ENCODE data around the gene C4orf33.

The C4orf33 gene

DNA sequence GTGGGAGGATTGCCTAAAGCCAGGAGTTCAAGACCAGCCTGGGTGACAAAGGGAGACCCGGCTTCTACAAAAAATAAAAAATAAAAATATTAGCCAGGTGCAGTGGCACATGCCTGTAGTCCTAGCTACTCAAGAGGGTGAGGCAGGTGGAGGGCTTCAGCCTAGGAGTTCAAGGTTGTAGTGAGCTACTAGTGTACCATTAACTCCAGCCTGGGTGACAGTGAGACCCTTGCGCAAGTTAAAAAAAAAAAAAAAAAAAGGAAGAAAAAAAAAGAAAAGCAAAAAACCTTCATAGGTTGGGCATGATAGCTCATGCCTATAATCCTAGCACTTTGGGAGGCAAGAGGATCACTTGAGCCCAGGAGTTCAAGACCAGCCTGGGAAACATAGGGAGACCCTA lies 8.4 kb upstream of the C4orf33 start:
- FAIRE-seq, result no peak

DNA sequence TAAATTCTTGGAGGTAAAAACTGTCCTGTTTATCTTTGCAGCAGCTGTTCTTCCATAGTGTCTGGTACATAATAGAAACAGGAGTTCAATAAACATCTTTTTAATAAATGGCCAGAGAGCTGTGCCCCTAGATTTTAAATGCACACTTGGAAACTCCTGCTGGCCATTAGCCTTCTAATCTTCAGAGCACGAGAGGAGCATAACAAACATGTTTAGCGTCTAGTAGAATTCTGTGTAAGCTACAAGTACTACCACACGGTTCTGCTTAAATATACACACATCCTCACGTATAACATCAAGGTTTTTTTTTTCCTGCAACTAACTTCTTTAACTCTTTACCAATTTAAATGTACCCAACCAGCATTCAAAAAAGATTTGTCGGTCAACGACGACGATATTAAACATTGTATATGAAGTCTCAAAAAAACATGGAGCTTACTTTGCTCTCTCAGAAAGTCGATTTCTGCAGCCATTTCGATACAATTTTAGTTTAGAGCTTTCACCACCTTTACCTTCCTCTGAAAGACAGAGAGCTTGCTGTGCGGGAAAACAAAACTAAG lies 3.2 kb upstream of the C4orf33 start:
- DNase-seq (ENCODE audit: insufficient read length, low spot score) (no peak), FAIRE-seq (no peak)
- no peak for TF ChIP-seq POLR2A (IDR thresholded peaks at IDR 0.05; ENCODE audit: low read depth, low read length)
- TF ChIP-seq SPI1 (IDR thresholded peaks at IDR 0.05; ENCODE audit: low read depth, low read length), result no peak
- TF ChIP-seq TAF1 (IDR thresholded peaks at IDR 0.05; ENCODE audit: low read depth, low read length), result no peak
- no peak for TF ChIP-seq PAX5 (IDR thresholded peaks at IDR 0.05; ENCODE audit: insufficient read depth, low read length, severe bottlenecking)
- no peak for TF ChIP-seq POU2F2 (IDR thresholded peaks at IDR 0.05; ENCODE audit: low read depth, low read length)
- TF ChIP-seq POLR2AphosphoS5 (IDR thresholded peaks at IDR 0.05; ENCODE audit: low read depth, low read length), result no peak

More for the DNA sequence above, 8.4 kb upstream of the C4orf33 start:
- TF ChIP-seq POLR2AphosphoS5 (IDR thresholded peaks at IDR 0.05; ENCODE audit: low read depth, low read length) (no peak), POLR2A (IDR thresholded peaks at IDR 0.05; ENCODE audit: low read depth, low read length) (no peak), SPI1 (IDR thresholded peaks at IDR 0.05; ENCODE audit: low read depth, low read length) (no peak), POU2F2 (IDR thresholded peaks at IDR 0.05; ENCODE audit: low read depth, low read length) (no peak), PAX5 (IDR thresholded peaks at IDR 0.05; ENCODE audit: insufficient read depth, low read length, severe bottlenecking) (no peak), TAF1 (IDR thresholded peaks at IDR 0.05; ENCODE audit: low read depth, low read length) (no peak)
- no peak for DNase-seq (ENCODE audit: insufficient read length, low spot score)

DNA sequence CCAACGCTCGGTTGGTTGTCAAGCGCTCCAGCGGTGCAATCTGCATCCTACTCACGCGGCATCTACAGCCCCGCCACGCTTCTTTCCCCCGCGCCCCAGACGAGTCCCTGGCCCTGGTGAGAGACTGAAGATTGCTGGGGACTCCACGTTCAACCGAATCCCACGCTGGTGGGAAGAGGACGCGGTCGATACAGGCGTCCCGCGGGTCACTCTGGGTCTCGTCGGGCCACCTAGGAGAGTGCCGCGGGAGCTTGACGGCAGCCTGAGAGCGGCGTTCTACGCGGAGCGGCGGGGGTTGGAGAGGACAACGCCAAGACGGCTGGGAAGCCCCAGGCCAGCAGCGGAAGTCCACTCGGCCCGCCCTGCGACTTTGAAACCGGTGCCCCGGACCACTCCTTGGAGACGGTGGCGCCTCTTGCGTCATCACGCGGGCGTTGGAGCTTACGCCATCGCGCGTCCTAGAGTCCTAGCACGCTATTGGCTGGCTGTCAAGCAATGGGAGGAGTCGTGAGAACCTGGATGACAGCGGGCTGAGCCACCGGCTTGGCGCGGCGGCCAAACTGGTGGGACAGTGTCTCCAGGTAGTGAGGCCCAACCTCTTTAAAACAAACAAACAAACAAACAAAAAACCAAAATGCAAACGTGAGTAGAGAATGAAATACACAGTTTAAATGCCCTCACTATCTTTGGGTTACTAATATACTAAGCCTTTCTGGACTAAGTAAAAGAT lies 2.6 kb upstream of the C4orf33 start, which contains the start of gene SCLT1:
TSS of gene SCLT1 (minus strand) at position 349 of the 730 bp plus-strand sequence. CDS start 436 bp downstream, outside the sequence.
- TF ChIP-seq SPI1 (IDR thresholded peaks at IDR 0.05; ENCODE audit: low read depth, low read length) (peak; percentile 70), PAX5 (IDR thresholded peaks at IDR 0.05; ENCODE audit: insufficient read depth, low read length, severe bottlenecking) (peak; percentile 3), POLR2A (IDR thresholded peaks at IDR 0.05; ENCODE audit: low read depth, low read length) (peak; percentile 92), POLR2AphosphoS5 (IDR thresholded peaks at IDR 0.05; ENCODE audit: low read depth, low read length) (peak; percentile 94), POU2F2 (IDR thresholded peaks at IDR 0.05; ENCODE audit: low read depth, low read length) (0 out of 2 replicates have a peak, but pooled peaks have one; percentile 56), TAF1 (IDR thresholded peaks at IDR 0.05; ENCODE audit: low read depth, low read length) (peak; percentile 80)
- FAIRE-seq (peak; percentile 99), DNase-seq (ENCODE audit: insufficient read length, low spot score) (peak; percentile 56)

DNA sequence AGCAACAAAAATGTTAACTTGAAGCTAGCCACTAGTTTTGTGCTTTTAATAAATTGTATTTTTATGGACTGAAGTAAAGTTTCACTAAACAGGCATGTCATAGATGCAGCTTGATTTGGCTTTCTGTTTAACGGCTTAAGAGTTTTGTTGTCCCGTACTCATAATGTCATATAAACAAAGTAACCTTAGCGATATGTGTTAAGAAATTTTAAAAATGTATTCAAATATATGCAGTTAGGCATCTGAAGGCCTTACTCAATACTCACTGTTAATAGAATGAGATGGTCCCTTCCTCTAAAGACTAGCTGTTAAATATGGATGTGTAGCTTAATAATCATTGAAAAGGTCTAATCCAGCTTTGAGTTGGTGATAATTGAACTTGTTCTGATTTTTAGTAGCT lies 1.6 kb upstream of the C4orf33 start:
- no peak for DNase-seq (ENCODE audit: insufficient read length, low spot score)
- TF ChIP-seq POU2F2 (IDR thresholded peaks at IDR 0.05; ENCODE audit: low read depth, low read length) (no peak), TAF1 (IDR thresholded peaks at IDR 0.05; ENCODE audit: low read depth, low read length) (no peak), POLR2AphosphoS5 (IDR thresholded peaks at IDR 0.05; ENCODE audit: low read depth, low read length) (no peak), POLR2A (IDR thresholded peaks at IDR 0.05; ENCODE audit: low read depth, low read length) (no peak), PAX5 (IDR thresholded peaks at IDR 0.05; ENCODE audit: insufficient read depth, low read length, severe bottlenecking) (no peak), SPI1 (IDR thresholded peaks at IDR 0.05; ENCODE audit: low read depth, low read length) (no peak)
- no peak for FAIRE-seq

DNA sequence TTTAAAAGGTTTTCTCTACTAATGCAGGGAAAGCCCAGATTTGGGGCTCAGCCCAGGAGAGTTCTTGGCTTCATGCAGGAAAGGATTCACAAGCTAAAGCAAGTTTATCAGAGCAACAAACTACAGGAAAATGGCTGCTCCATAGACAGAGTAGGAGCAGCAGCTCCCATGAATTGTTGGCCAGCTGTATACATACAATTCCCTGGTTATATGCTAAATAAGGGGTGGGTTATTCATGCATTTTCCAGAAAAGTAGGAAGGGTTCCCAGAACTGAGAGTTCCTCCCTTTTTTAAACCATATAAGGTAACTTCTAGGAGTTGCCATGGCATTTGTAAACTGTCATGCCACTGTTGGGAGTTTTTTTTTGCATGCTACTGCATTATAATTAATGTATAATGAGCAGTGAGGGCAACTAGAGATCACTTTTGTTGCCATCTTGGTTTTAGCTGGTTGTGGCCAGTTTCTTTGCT lies 2.6 kb downstream of the C4orf33 start:
- no peak for TF ChIP-seq SPI1 (IDR thresholded peaks at IDR 0.05; ENCODE audit: low read depth, low read length)
- no peak for TF ChIP-seq TAF1 (IDR thresholded peaks at IDR 0.05; ENCODE audit: low read depth, low read length)
- no peak for TF ChIP-seq POU2F2 (IDR thresholded peaks at IDR 0.05; ENCODE audit: low read depth, low read length)
- TF ChIP-seq POLR2A (IDR thresholded peaks at IDR 0.05; ENCODE audit: low read depth, low read length), result no peak
- TF ChIP-seq PAX5 (IDR thresholded peaks at IDR 0.05; ENCODE audit: insufficient read depth, low read length, severe bottlenecking), result no peak
- TF ChIP-seq POLR2AphosphoS5 (IDR thresholded peaks at IDR 0.05; ENCODE audit: low read depth, low read length), result no peak
- no peak for FAIRE-seq
- no peak for DNase-seq (ENCODE audit: insufficient read length, low spot score)

DNA sequence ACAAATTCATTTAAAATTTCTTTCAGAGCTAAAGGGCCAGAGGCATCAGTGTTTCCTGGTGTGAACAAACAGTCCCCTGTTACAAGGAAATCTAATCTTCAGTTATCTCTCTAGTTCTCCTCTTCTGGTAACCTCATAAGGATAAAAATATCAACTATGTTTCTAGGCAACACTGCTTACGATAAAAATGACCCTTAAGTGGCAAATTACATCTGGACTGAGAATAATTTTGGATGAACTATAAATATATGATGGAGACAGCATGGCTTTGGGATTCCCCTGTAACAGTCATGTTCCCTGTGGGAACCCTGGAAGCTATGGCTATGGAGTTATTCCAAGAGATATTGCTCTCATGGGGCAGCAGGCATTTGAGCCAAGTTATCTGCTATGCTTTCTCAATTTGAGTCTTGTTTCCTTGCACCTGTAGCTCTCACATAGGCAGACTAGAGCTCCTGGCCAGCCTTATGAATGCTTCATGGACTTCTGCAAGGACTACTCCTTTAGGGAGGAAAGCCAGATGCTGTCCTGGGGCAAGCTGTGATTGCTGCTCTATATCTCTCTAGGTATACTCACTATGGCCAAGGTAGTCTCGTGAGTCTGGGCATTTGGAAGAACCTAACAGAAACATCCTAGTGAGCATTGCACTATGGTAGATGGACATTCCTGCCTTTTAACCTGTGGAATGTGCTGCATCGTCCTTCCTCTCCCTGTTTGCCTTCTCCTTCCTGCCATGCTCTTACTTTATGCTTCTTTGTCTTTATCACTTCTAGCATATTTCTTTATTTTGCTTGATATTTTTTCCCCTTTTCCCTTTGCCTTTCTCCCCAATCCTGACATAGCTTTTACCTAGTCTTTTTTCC lies 14.2 kb downstream of the C4orf33 start:
- no peak for TF ChIP-seq POLR2AphosphoS5 (IDR thresholded peaks at IDR 0.05; ENCODE audit: low read depth, low read length)
- TF ChIP-seq SPI1 (IDR thresholded peaks at IDR 0.05; ENCODE audit: low read depth, low read length), result no peak
- no peak for TF ChIP-seq TAF1 (IDR thresholded peaks at IDR 0.05; ENCODE audit: low read depth, low read length)
- TF ChIP-seq PAX5 (IDR thresholded peaks at IDR 0.05; ENCODE audit: insufficient read depth, low read length, severe bottlenecking), result no peak
- TF ChIP-seq POU2F2 (IDR thresholded peaks at IDR 0.05; ENCODE audit: low read depth, low read length), result no peak
- no peak for TF ChIP-seq POLR2A (IDR thresholded peaks at IDR 0.05; ENCODE audit: low read depth, low read length)
- FAIRE-seq (no peak), DNase-seq (ENCODE audit: insufficient read length, low spot score) (no peak)

DNA sequence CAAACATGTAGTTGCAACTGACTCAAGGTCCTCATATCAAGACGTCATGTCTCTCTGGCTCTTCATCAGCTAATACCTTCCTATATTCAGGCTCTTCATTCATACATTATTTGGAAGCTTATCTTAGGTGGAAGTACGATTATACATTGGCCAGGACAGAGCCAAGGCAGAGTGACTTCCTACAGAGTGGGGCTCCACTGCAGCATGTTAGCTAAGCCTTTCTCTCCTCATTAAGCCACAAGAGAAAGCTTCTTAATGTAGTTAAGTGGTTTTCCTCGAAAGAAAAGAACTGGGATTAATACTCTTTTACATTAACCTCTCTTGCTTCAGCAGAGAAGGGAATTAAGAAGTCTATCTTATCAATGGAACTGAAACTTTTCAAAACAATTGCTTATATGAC lies 15.0 kb downstream of the C4orf33 start:
- no peak for FAIRE-seq
- DNase-seq (ENCODE audit: insufficient read length, low spot score), result no peak
- TF ChIP-seq PAX5 (IDR thresholded peaks at IDR 0.05; ENCODE audit: insufficient read depth, low read length, severe bottlenecking) (no peak), SPI1 (IDR thresholded peaks at IDR 0.05; ENCODE audit: low read depth, low read length) (no peak), POU2F2 (IDR thresholded peaks at IDR 0.05; ENCODE audit: low read depth, low read length) (no peak), POLR2AphosphoS5 (IDR thresholded peaks at IDR 0.05; ENCODE audit: low read depth, low read length) (no peak), POLR2A (IDR thresholded peaks at IDR 0.05; ENCODE audit: low read depth, low read length) (no peak), TAF1 (IDR thresholded peaks at IDR 0.05; ENCODE audit: low read depth, low read length) (no peak)

DNA sequence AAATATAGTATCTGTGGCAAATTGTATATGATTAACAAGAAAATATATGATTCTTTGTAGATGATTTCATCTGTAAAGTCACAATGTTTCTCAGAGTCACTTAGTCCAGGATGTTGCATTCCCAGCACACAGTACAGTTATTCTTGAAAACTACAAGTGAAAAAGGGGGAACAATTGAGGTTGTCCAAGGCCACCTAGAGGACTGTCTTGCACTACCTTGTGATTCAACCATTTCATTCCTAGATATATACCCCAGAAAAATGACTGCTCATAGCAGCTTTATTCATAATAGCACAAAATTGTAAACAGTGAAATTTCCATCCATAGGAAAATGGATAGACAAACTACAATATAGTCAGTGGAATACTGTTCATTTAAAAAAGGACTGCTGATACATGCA lies 16.0 kb downstream of the C4orf33 start:
- FAIRE-seq (no peak), DNase-seq (ENCODE audit: insufficient read length, low spot score) (no peak)
- TF ChIP-seq POU2F2 (IDR thresholded peaks at IDR 0.05; ENCODE audit: low read depth, low read length) (no peak), TAF1 (IDR thresholded peaks at IDR 0.05; ENCODE audit: low read depth, low read length) (no peak), POLR2AphosphoS5 (IDR thresholded peaks at IDR 0.05; ENCODE audit: low read depth, low read length) (no peak), PAX5 (IDR thresholded peaks at IDR 0.05; ENCODE audit: insufficient read depth, low read length, severe bottlenecking) (no peak), SPI1 (IDR thresholded peaks at IDR 0.05; ENCODE audit: low read depth, low read length) (no peak)

Data from GM12891 (cell line).